CD4-positive, CD25-positive, alpha-beta regulatory T cell (primary cell): ENCODE measurements around the gene RTL9. TPM values are rescaled to one million over a fixed set of nuclear protein-coding genes. Genes with fewer than 3 reads are reported as not detected.
"Not testable (repeated sequence)": the region's sequence is repeated elsewhere in the genome, so short reads cannot be mapped to it uniquely, and the experiment has no call there.

Experiments
- ATAC-seq, 2 donors: fragments of 150-1000 bp; cut with Tn5 transposase; one replicate each; pipeline ENCODE4 v1.10.0; 2021; ENCODE audit warnings: low read depth in 2 of 2, moderate number of reproducible peaks in 2 of 2, moderate library complexity in 1 of 2
- DNase-seq, 3 donors: peaks; one replicate each; pipeline versions ENCODE4 v3.0.0 to v3.0.0-alpha.2; 2012 to 2022; ENCODE audit warnings: mixed read lengths in 1 of 3
- H3K27ac ChIP-seq: one replicate; pipeline ENCODE4 v1.7.0; 2013; ENCODE audit warnings: mild to moderate bottlenecking, low read length; ENCODE audit not compliant: insufficient read depth, poor library complexity, severe bottlenecking
- H3K27me3 ChIP-seq: one replicate; pipeline ENCODE4 v1.7.0; 2013; ENCODE audit warnings: low read length; ENCODE audit not compliant: control insufficient read depth, insufficient read depth
- H3K36me3 ChIP-seq: one replicate; pipeline ENCODE4 v1.7.0; 2013; ENCODE audit warnings: mild to moderate bottlenecking, low read length, moderate library complexity; ENCODE audit not compliant: control insufficient read depth, insufficient read depth
- H3K4me1 ChIP-seq: 2 replicates; pipeline ENCODE4 v1.7.0; 2013; ENCODE audit warnings: mild to moderate bottlenecking, low read length; ENCODE audit not compliant: insufficient read depth, control insufficient read depth, poor library complexity, severe bottlenecking
- H3K4me3 ChIP-seq: one replicate; pipeline ENCODE4 v1.7.0; 2013; ENCODE audit warnings: low read depth, mild to moderate bottlenecking, low read length, moderate library complexity
- H3K9me3 ChIP-seq, 2 experiments: 1 replicate in 1 of 2; 2 replicates in 1 of 2; pipeline ENCODE4 v1.7.0; 2013; ENCODE audit warnings: low read length in 2 of 2, mild to moderate bottlenecking in 1 of 2, moderate library complexity in 1 of 2; ENCODE audit not compliant: control insufficient read depth in 2 of 2
- H3K27ac Mint-ChIP-seq, 3 donors: one replicate each; pipeline ENCODE4 v1.8.0; 2020 to 2022; ENCODE audit warnings: mild to moderate bottlenecking in 3 of 3, mixed read lengths in 3 of 3, moderate library complexity in 2 of 3
- H3K27me3 Mint-ChIP-seq: one replicate; pipeline ENCODE4 v1.8.0; 2022; ENCODE audit warnings: mild to moderate bottlenecking, mixed read lengths
- H3K36me3 Mint-ChIP-seq: one replicate; pipeline ENCODE4 v1.8.0; 2020; ENCODE audit warnings: mixed read lengths
- H3K4me1 Mint-ChIP-seq, 4 donors: one replicate each; pipeline ENCODE4 v1.8.0; 2020 to 2022; ENCODE audit warnings: mixed read lengths in 4 of 4, mild to moderate bottlenecking in 1 of 4
- H3K4me3 Mint-ChIP-seq, 4 donors: one replicate each; pipeline ENCODE4 v1.8.0; 2020 to 2022; ENCODE audit warnings: mild to moderate bottlenecking in 4 of 4, mixed read lengths in 4 of 4, moderate library complexity in 3 of 4
- H3K9me3 Mint-ChIP-seq, 7 donors: one replicate each; pipeline ENCODE4 v1.8.0; 2020 to 2022; ENCODE audit warnings: mixed read lengths in 7 of 7, mild to moderate bottlenecking in 3 of 7, moderate library complexity in 2 of 7
- polyA plus RNA-seq, 4 donors: library from polyadenylated mRNA; unstranded; fragments of 300-500 nt; fragmentation: Illumina TruSeq; gene quantifications; one replicate each; pipeline ENCODE4 v1.2.3, GENCODE V29; 2021
- total RNA-seq: library from RNA; stranded (reverse); gene quantifications from one replicate; pipeline ENCODE4 v1.2.3, GENCODE V29; 2022

RTL9 gene
- total and polyA plus RNA-seq, 5 donors from 2014 or later = not detected

- H3K27ac ChIP-seq = no peak overlapping the region
- H3K36me3 ChIP-seq = no peaks in the 10 kb centered on the region
- H3K9me3 ChIP-seq = no peaks in the 10 kb centered on the region
- no peaks in the 10 kb centered on the region for H3K27me3 Mint-ChIP-seq
- H3K27me3 ChIP-seq = no peaks in the 10 kb centered on the region
- H3K4me3 Mint-ChIP-seq = no peak overlapping the region
- no peak for ATAC-seq
- DNase-seq = peak in 1 of 3 donors; percentile 29
- H3K4me1 Mint-ChIP-seq = no peaks in the 10 kb centered on the region
- no peaks in the 10 kb centered on the region for H3K4me1 ChIP-seq
- H3K9me3 Mint-ChIP-seq = no peaks in the 10 kb centered on the region
- H3K36me3 Mint-ChIP-seq = no peaks in the 10 kb centered on the region
- no peak overlapping the region for H3K4me3 ChIP-seq
- H3K27ac Mint-ChIP-seq = no peak overlapping the region
These were observed 42.5 kb downstream of the RTL9 start for GRCh38 chrX:110401135-110401534.

GRCh38 chrX:110402091-110402849, 43.6 kb downstream of the RTL9 start:
- ATAC-seq (no peak), DNase-seq (no peak)
- Mint-ChIP-seq H3K9me3 (no peaks in the 10 kb centered on the region), H3K4me3 (no peak overlapping the region), H3K36me3 (no peaks in the 10 kb centered on the region), H3K27ac (no peak overlapping the region), H3K27me3 (no peaks in the 10 kb centered on the region), H3K4me1 (no peaks in the 10 kb centered on the region)
- no peaks in the 10 kb centered on the region for H3K36me3 ChIP-seq
- H3K27ac ChIP-seq = no peak overlapping the region
- no peaks in the 10 kb centered on the region for H3K4me1 ChIP-seq
- H3K4me3 ChIP-seq = no peak overlapping the region
- H3K9me3 ChIP-seq = no peaks in the 10 kb centered on the region
- no peaks in the 10 kb centered on the region for H3K27me3 ChIP-seq

- ATAC-seq = no peak
- H3K27me3 Mint-ChIP-seq = no peaks in the 10 kb centered on the region
- no peaks in the 10 kb centered on the region for H3K9me3 ChIP-seq
- DNase-seq = no peak
- no peaks in the 10 kb centered on the region for H3K36me3 Mint-ChIP-seq
- no peaks in the 10 kb centered on the region for H3K9me3 Mint-ChIP-seq
- H3K4me1 Mint-ChIP-seq = no peaks in the 10 kb centered on the region
- H3K4me3 ChIP-seq = no peak overlapping the region
- H3K27ac ChIP-seq = no peak overlapping the region
- H3K4me1 ChIP-seq = no peaks in the 10 kb centered on the region
- H3K4me3 Mint-ChIP-seq = no peak overlapping the region
- no peaks in the 10 kb centered on the region for H3K27me3 ChIP-seq
- no peak overlapping the region for H3K27ac Mint-ChIP-seq
- H3K36me3 ChIP-seq = no peaks in the 10 kb centered on the region
These were observed 44.2 kb downstream of the RTL9 start for GRCh38 chrX:110402850-110403221.

GRCh38 chrX:110403441-110404238, 45.0 kb downstream of the RTL9 start:
- no peaks in the 10 kb centered on the region for H3K4me1 Mint-ChIP-seq
- no peaks in the 10 kb centered on the region for H3K36me3 Mint-ChIP-seq
- H3K27me3 Mint-ChIP-seq = peaks cover 4% of the 10 kb centered on the region
- no peak for ATAC-seq
- H3K4me3 Mint-ChIP-seq = no peak overlapping the region
- DNase-seq = no peak
- Histone ChIP-seq H3K4me3 (no peak overlapping the region), H3K4me1 (no peaks in the 10 kb centered on the region), H3K27ac (no peak overlapping the region), H3K9me3 (no peaks in the 10 kb centered on the region), H3K27me3 (no peaks in the 10 kb centered on the region), H3K36me3 (no peaks in the 10 kb centered on the region)
- no peaks in the 10 kb centered on the region for H3K9me3 Mint-ChIP-seq
- H3K27ac Mint-ChIP-seq = no peak overlapping the region

- Mint-ChIP-seq H3K27me3 (peaks cover 4% of the 10 kb centered on the region), H3K4me3 (no peak overlapping the region), H3K9me3 (no peaks in the 10 kb centered on the region), H3K36me3 (no peaks in the 10 kb centered on the region), H3K4me1 (no peaks in the 10 kb centered on the region), H3K27ac (no peak overlapping the region)
- no peak overlapping the region for H3K27ac ChIP-seq
- no peak overlapping the region for H3K4me3 ChIP-seq
- H3K4me1 ChIP-seq = no peaks in the 10 kb centered on the region
- no peaks in the 10 kb centered on the region for H3K36me3 ChIP-seq
- ATAC-seq (no peak), DNase-seq (no peak)
- no peaks in the 10 kb centered on the region for H3K9me3 ChIP-seq
- H3K27me3 ChIP-seq = no peaks in the 10 kb centered on the region
These were observed 45.7 kb downstream of the RTL9 start for GRCh38 chrX:110404376-110404775.

- H3K27me3 ChIP-seq, H3K36me3 ChIP-seq: not testable (repeated sequence)
These were observed 47.6 kb downstream of the RTL9 start for GRCh38 chrX:110406250-110406649.

GRCh38 chrX:110406822-110407221, 48.2 kb downstream of the RTL9 start:
- H3K4me3 Mint-ChIP-seq = no peak overlapping the region
- no peak overlapping the region for H3K27ac Mint-ChIP-seq
- no peaks in the 10 kb centered on the region for H3K9me3 ChIP-seq
- no peaks in the 10 kb centered on the region for H3K4me1 Mint-ChIP-seq
- DNase-seq (no peak), ATAC-seq (no peak)
- H3K27ac ChIP-seq = no peak overlapping the region
- no peaks in the 10 kb centered on the region for H3K36me3 Mint-ChIP-seq
- no peak overlapping the region for H3K4me3 ChIP-seq
- H3K36me3 ChIP-seq = no peaks in the 10 kb centered on the region
- H3K27me3 ChIP-seq = no peaks in the 10 kb centered on the region
- no peaks in the 10 kb centered on the region for H3K9me3 Mint-ChIP-seq
- peaks cover 8% of the 10 kb centered on the region for H3K27me3 Mint-ChIP-seq
- no peaks in the 10 kb centered on the region for H3K4me1 ChIP-seq

More at GRCh38 chrX:110406250-110406649, 47.6 kb downstream of the RTL9 start:
- H3K27ac Mint-ChIP-seq, H3K36me3 Mint-ChIP-seq, H3K27ac ChIP-seq, H3K9me3 Mint-ChIP-seq, H3K4me1 ChIP-seq, H3K4me3 Mint-ChIP-seq, H3K4me3 ChIP-seq, DNase-seq, H3K27me3 Mint-ChIP-seq, H3K4me1 Mint-ChIP-seq, H3K9me3 ChIP-seq, ATAC-seq: not testable (repeated sequence)
